HG03521 (cell line): ENCODE results near the gene ADGRG6.

Experiments
- ATAC-seq: cut with Tn5 transposase; IDR thresholded peaks from one replicate; pipeline ENCODE4 v1.9.1; 2021; ENCODE audit warnings: mild to moderate bottlenecking, moderate library complexity; ENCODE audit not compliant: unreplicated experiment

Gene ADGRG6

GRCh38 chr6:142320366-142320765 is 18.6 kb downstream of the ADGRG6 start:
- no peak for ATAC-seq

GRCh38 chr6:142321451-142321850 is 19.6 kb downstream of the ADGRG6 start:
- no peak for ATAC-seq

GRCh38 chr6:142322066-142322465 is 20.3 kb downstream of the ADGRG6 start:
- no peak for ATAC-seq

GRCh38 chr6:142322504-142323198 is 20.8 kb downstream of the ADGRG6 start:
- ATAC-seq, result no peak

GRCh38 chr6:142323377-142323776 is 21.6 kb downstream of the ADGRG6 start:
- ATAC-seq, result no peak

- ATAC-seq, result no peak
Measured at GRCh38 chr6:142324111-142324510, 22.3 kb downstream of the ADGRG6 start.

- ATAC-seq, result no peak
Measured at GRCh38 chr6:142325111-142325510, 23.3 kb downstream of the ADGRG6 start.

- no peak for ATAC-seq
Measured at GRCh38 chr6:142326540-142326939, 24.7 kb downstream of the ADGRG6 start.

GRCh38 chr6:142328070-142328469 is 26.3 kb downstream of the ADGRG6 start:
- ATAC-seq, result no peak

GRCh38 chr6:142329486-142330113 is 27.8 kb downstream of the ADGRG6 start:
- no peak for ATAC-seq

GRCh38 chr6:142331075-142331551 is 29.3 kb downstream of the ADGRG6 start:
- no peak for ATAC-seq

- no peak for ATAC-seq
Measured at GRCh38 chr6:142331601-142332000, 29.8 kb downstream of the ADGRG6 start.

GRCh38 chr6:142332393-142333098 is 30.7 kb downstream of the ADGRG6 start:
- no peak for ATAC-seq

- no peak for ATAC-seq
Measured at GRCh38 chr6:142333431-142333830, 31.6 kb downstream of the ADGRG6 start.

- ATAC-seq, result no peak
Measured at GRCh38 chr6:142334294-142334693, 32.5 kb downstream of the ADGRG6 start.

GRCh38 chr6:142335415-142335814 is 33.6 kb downstream of the ADGRG6 start:
- ATAC-seq, result no peak

- no peak for ATAC-seq
Measured at GRCh38 chr6:142336183-142336582, 34.4 kb downstream of the ADGRG6 start.

GRCh38 chr6:142336787-142337186 is 35.0 kb downstream of the ADGRG6 start:
- ATAC-seq, result no peak

GRCh38 chr6:142339113-142339512 is 37.3 kb downstream of the ADGRG6 start:
- no peak for ATAC-seq

GRCh38 chr6:142339968-142340658 is 38.3 kb downstream of the ADGRG6 start:
- ATAC-seq, result no peak

- ATAC-seq, result no peak
Measured at GRCh38 chr6:142341855-142342330, 40.1 kb downstream of the ADGRG6 start.
